ENCODE data around the gene EPX. TPM values are rescaled to one million over a fixed set of nuclear protein-coding genes. Genes with fewer than 3 reads are reported as not detected.

EPX gene
- total and polyA plus RNA-seq, 2 of the 4 experiments (the other 2 are of a cell fraction) = not detected

- H3K14ac ChIP-seq (replicated peaks; ENCODE audit: low read depth, low read length) = no peak overlapping the region
- dilution Hi-C loops (cut with HindIII; ENCODE audit: low sequenced_read_pairs, unreplicated experiment) (no loop called here), intact Hi-C loops (cut with micrococcal nuclease) (no loop called here), in situ Hi-C loops (cut with MboI; ENCODE audit: low sequenced_read_pairs) (no loop called here)
- no peak overlapping the region for H2BK15ac ChIP-seq (ENCODE audit: low read depth, low read length)
- ATAC-seq (ENCODE audit: low read depth) (no peak), DNase-seq (no peak)
- no peaks in the 10 kb centered on the region for H3K36me3 ChIP-seq (ENCODE audit: control insufficient read depth, insufficient read depth, low read length)
- H4K5ac ChIP-seq (ENCODE audit: low read depth, low read length) = no peak overlapping the region
- no peak overlapping the region for H2BK120ac ChIP-seq (ENCODE audit: low read depth, low read length)
- H2BK20ac ChIP-seq (ENCODE audit: low read depth, low read length) = no peak overlapping the region
- H2AK5ac ChIP-seq (ENCODE audit: low read depth, low read length) = no peak overlapping the region
- no peak overlapping the region for H3K27ac ChIP-seq (ENCODE audit: insufficient read depth, low read length)
- POLR2A ChIA-PET (ENCODE audit: unreplicated experiment) = no interaction called here
- H3K27me3 ChIP-seq (ENCODE audit: control insufficient read depth, insufficient read depth, low read length) = peaks cover 28% of the 10 kb centered on the region
- H2AK9ac ChIP-seq (replicated peaks; ENCODE audit: low read depth, low read length, poor library complexity) = no peak overlapping the region
- no peak overlapping the region for H4K91ac ChIP-seq (ENCODE audit: insufficient read depth, low read depth, low read length)
- H3K23ac ChIP-seq (ENCODE audit: low read depth, low read length) = no peak overlapping the region
- H3K9me1 ChIP-seq (ENCODE audit: insufficient read depth, low read length) = no peaks in the 10 kb centered on the region
- BruUV-seq (replicated peaks) = no TSS peak
- no peak overlapping the region for H3K18ac ChIP-seq (ENCODE audit: low read depth, low read length)
- H3K4me3 ChIP-seq (ENCODE audit: insufficient read depth, low read depth, low read length) = no peak overlapping the region
- CTCF ChIA-PET = interaction anchor here (0.8 kb wide), 1 partner anchor 18 kb away, joined by 3 read pairs; no protein-coding TSS in a partner anchor
- no peak for TF ChIP-seq BHLHE40 (IDR thresholded peaks at IDR 0.05; ENCODE audit: low read depth, low read length)
- no peak for TF ChIP-seq CHD1 (IDR thresholded peaks at IDR 0.05; ENCODE audit: low read depth, low read length)
- TF ChIP-seq, protein P1, sequence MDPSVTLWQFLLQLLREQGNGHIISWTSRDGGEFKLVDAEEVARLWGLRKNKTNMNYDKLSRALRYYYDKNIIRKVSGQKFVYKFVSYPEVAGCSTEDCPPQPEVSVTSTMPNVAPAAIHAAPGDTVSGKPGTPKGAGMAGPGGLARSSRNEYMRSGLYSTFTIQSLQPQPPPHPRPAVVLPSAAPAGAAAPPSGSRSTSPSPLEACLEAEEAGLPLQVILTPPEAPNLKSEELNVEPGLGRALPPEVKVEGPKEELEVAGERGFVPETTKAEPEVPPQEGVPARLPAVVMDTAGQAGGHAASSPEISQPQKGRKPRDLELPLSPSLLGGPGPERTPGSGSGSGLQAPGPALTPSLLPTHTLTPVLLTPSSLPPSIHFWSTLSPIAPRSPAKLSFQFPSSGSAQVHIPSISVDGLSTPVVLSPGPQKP (IDR thresholded peaks at IDR 0.05; ENCODE audit: borderline replicate concordance, low read depth, low read length) = no peak
- TF ChIP-seq SMC3 (IDR thresholded peaks at IDR 0.05; ENCODE audit: low read depth, low read length) = no peak
- no peak for TF ChIP-seq POLR2A (IDR thresholded peaks at IDR 0.05; ENCODE audit: low read depth, low read length)
- TF ChIP-seq MAFK (IDR thresholded peaks at IDR 0.05; ENCODE audit: low read depth, low read length) = no peak
- no peak for TF ChIP-seq MAZ (IDR thresholded peaks at IDR 0.05; ENCODE audit: borderline replicate concordance, low read depth, low read length)
- TF ChIP-seq MXI1 (IDR thresholded peaks at IDR 0.05; ENCODE audit: borderline replicate concordance, low read depth, low read length) = no peak
- TF ChIP-seq, protein P2, sequence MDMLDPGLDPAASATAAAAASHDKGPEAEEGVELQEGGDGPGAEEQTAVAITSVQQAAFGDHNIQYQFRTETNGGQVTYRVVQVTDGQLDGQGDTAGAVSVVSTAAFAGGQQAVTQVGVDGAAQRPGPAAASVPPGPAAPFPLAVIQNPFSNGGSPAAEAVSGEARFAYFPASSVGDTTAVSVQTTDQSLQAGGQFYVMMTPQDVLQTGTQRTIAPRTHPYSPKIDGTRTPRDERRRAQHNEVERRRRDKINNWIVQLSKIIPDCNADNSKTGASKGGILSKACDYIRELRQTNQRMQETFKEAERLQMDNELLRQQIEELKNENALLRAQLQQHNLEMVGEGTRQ (IDR thresholded peaks at IDR 0.05; ENCODE audit: low read depth, low read length) = no peak
- TF ChIP-seq RCOR1 (IDR thresholded peaks at IDR 0.05; ENCODE audit: insufficient replicate concordance, low read length) = no peak
- TF ChIP-seq CEBPB (IDR thresholded peaks at IDR 0.05; ENCODE audit: low read depth, low read length) = no peak
- no peak for TF ChIP-seq RAD21 (IDR thresholded peaks at IDR 0.05; ENCODE audit: low read length)
- no peak for TF ChIP-seq FOS (IDR thresholded peaks at IDR 0.05; ENCODE audit: low read depth, low read length)
- no peak for TF ChIP-seq CTCF (conservative IDR thresholded peaks at IDR 0.05; ENCODE audit: low read depth, low read length)
- no peak for TF ChIP-seq NFE2L2 (IDR thresholded peaks at IDR 0.05; ENCODE audit: low read depth, low read length)
- no peaks in the 10 kb centered on the region for H3K9me3 ChIP-seq (ENCODE audit: control insufficient read depth, insufficient read depth, low read length)
- no peak overlapping the region for H3K4ac ChIP-seq (ENCODE audit: low read depth, low read length)
- 60% methylated on average over 1 of the region's 2 CpGs; no CpG with 5 or more reads in 1 of the 2 experiments for WGBS, 2 experiments (ENCODE audit: extremely low coverage in 2 of 2, insufficient read length in 1 of 2)
- no peak overlapping the region for H3K56ac ChIP-seq (ENCODE audit: extremely low read depth, insufficient read depth, low read length)
- no peak overlapping the region for H3K4me2 ChIP-seq (ENCODE audit: low read depth, low read length)
- H2AFZ ChIP-seq (replicated peaks; ENCODE audit: low read length, poor library complexity) = no peak overlapping the region
- H3K4me1 ChIP-seq (ENCODE audit: control insufficient read depth, insufficient read depth, low read length) = peaks cover 2% of the 10 kb centered on the region; the same call in 1 of the 2 replicates
- no peak overlapping the region for H2BK5ac ChIP-seq (ENCODE audit: low read depth, low read length, poor library complexity, severe bottlenecking)
- no peak overlapping the region for H4K8ac ChIP-seq (ENCODE audit: low read depth in 2 of 2, low read length in 2 of 2)
- H3K9ac ChIP-seq (ENCODE audit: low read depth, low read length) = no peak overlapping the region
- no peaks in the 10 kb centered on the region for H4K20me1 ChIP-seq (ENCODE audit: insufficient read depth, low read length)
- H3K79me1 ChIP-seq (ENCODE audit: low read depth in 1 of 2, low read length in 2 of 2) = no peaks in the 10 kb centered on the region
Observed at GRCh38 chr17:58153046-58153445, 39.5 kb upstream of the EPX start.
